GM18873 (cell line): ENCODE results near the gene PCSK9.

Experiments
- ATAC-seq: cut with Tn5 transposase; IDR thresholded peaks from one replicate; pipeline ENCODE4 v1.9.1; 2021; ENCODE audit warnings: mild to moderate bottlenecking, moderate library complexity, moderate number of reproducible peaks; ENCODE audit not compliant: unreplicated experiment, low FRiP score

PCSK9 gene

DNA sequence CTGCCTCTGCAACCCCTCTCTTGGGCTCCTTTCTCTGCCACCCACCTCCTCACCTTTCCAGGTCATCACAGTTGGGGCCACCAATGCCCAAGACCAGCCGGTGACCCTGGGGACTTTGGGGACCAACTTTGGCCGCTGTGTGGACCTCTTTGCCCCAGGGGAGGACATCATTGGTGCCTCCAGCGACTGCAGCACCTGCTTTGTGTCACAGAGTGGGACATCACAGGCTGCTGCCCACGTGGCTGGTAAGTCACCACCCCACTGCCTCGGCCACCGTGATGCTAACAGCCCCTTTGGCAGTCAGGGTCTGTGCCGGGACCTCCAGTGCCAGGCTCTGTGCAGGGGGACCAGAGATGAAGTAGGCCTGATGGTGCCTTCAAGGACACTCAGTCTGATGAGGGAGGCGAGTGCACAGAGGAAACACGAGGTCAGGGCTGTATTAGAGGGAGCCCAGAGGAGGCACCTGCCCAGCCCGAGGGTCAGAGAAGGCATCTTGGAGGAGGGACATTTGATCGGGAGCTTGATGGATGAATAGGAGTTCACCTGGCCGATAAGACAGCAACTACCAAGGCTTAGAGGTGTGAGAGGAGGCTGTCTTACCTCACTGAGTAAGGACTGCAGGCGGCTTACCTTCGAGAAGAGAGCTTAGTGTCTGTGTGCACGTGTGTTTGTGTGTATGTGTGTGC, 18.1 kb downstream of the PCSK9 start:
- ATAC-seq = no peak

DNA sequence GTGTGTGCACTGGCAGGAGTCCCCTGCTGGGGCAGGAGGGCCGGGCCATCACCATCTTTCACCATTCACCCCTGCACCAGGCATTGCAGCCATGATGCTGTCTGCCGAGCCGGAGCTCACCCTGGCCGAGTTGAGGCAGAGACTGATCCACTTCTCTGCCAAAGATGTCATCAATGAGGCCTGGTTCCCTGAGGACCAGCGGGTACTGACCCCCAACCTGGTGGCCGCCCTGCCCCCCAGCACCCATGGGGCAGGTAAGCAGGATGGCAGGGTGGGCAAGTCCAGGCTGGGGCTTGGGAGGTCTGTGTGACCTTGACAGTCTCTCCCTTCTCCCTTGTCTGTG, 18.6 kb downstream of the PCSK9 start:
- ATAC-seq = no peak

DNA sequence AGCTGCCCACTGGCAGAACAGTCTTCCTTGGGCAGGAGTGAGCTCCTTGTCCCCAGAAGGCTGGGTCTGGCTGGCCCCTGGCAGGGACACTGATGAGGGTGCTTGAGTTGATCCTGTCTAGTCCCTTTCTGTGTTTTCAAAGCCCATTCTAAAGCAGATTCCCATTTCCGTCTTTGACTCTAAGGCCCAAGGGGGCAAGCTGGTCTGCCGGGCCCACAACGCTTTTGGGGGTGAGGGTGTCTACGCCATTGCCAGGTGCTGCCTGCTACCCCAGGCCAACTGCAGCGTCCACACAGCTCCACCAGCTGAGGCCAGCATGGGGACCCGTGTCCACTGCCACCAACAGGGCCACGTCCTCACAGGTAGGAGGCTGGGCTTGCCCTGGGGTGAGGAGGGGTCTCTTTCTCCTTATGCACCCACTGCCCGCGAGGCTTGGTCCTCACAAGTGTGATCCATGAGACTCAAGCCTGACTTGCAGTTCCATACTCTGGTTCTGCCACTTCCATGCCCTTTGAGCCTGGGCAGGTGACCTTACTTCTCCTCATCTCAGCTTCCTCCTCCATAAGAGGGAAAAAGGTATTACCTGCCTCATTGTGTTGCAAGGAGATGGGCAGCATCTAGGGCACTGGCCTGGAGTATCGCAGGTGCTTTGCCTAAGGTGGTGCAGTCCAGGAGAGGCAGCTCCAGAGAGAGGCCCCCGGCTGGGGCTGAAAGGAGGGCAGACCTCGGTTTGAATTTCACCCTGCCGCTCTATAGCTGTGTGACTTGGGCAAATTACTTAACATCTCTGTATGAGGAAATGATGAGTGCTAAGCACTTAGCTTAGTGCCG, 20.2 kb downstream of the PCSK9 start:
- ATAC-seq = no peak

DNA sequence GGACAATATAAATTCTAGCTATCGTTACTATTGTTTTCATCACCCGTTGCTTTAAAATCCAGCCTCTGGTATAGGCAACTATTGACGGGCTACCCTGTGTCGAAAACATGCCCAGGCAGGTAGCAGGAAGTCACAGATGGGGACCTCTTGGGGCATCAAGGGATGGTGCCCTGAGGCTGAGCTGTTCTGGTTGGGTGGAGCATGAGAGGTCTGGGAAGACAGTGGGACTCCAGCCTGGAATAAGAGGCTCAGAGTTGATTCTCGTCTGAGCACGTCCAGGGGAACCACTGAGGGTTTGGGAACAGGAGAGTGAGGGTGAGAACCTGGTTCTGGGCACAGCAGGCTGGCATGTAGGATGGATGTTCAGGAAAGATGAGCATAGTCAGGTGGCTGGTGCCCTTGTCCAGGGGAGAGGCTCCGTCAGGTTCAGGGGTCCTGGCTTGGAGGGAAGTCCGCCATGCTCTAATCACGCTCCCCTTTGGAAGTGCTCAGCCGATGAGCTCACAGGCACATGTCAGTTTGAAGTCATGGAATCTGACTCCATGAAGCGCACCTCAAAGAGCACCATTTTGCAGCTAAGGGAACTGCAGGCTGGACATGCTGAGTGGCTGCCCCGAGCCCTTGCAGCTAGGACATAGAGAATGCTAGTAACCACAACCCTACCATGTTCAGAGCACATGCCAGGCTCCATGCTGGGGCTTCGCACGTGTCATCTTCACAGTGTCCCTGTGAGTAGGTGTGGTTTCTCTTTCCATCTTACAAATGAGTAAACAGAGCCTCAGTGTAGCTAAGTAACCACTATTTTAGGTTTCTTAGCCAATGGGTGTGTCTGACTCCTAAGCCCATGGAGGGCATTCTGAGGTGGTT, 21.0 kb downstream of the PCSK9 start:
- ATAC-seq = no peak

DNA sequence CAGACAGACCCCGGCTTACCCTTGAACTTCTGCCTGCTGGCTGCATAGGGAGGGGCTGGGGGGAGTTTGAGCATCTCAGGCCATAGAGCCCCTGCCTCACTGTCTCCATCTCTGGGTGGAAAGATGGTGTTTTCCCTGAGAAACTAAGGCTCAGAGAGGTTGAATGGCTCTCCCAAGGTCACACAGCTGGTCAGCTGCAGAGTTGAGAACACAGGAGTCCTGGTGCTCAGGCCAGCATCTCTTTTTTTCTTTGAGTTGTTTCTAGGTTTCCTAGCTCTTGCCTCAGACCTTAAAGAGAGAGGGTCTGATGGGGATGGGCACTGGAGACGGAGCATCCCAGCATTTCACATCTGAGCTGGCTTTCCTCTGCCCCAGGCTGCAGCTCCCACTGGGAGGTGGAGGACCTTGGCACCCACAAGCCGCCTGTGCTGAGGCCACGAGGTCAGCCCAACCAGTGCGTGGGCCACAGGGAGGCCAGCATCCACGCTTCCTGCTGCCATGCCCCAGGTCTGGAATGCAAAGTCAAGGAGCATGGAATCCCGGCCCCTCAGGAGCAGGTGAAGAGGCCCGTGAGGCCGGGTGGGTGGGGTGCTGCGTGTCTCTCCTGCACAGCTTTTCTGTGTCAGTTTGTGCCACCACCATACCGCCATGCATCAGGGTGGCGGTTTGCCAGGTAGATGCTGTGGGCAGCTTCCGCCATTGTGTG, 21.8 kb downstream of the PCSK9 start:
- no peak for ATAC-seq

DNA sequence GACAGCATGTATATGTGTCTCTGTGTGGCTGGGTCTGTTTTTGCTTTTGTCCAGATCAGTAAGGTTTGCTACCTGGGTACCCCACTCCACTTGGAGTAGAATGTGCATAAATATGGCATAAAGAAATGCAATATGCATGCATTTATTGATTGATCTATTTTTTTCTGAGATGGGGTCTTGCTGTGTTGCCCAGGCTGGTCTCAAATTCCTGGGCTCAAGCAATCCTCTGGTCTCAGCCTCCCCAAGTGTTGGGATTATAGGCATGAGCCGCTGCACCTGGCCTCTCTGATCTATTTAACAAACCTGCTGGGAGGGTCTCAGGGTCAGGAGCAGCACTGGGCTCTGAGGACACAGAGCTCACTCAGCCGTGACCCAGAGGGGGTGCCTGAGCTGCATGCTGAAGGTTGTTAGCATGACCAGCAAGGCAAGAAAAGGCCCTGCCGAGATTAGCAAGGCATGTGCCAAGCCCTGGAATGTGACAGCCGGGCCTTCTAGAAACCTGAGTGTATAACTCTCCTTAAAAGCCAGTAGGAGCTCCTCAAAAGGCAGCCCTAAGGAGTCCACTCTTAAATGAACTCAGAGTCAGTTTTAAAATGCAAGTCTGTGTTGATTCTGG, 22.5 kb downstream of the PCSK9 start:
- ATAC-seq = no peak

DNA sequence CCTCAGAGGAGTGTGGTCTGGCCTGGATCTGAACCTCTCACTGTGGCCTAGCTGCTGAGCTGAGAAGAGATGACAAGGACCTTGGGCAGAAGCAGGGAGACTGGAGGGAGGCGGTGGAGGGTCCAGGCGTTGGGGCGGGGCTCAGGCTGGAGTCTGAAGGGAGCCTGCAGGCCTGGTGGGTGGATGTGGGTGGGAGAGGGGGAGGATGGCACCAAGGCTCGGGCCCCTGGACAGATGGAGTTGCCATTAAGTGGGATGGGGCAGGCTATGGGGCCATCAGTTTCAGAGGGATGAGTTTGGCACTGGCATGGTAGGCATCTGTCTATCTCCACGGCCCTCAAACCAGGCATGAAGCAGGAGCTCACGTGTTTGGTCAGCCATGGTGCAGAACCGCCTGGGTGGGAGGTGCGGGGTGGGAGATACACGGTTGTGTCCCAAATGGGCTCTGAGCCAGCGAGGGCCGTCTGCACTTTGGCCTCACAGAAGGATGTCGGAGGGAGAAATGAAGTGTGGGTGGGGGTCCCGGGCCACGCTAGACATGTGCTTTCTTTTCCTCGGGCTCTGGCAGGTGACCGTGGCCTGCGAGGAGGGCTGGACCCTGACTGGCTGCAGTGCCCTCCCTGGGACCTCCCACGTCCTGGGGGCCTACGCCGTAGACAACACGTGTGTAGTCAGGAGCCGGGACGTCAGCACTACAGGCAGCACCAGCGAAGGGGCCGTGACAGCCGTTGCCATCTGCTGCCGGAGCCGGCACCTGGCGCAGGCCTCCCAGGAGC, 23.6 kb downstream of the PCSK9 start:
- ATAC-seq = no peak

DNA sequence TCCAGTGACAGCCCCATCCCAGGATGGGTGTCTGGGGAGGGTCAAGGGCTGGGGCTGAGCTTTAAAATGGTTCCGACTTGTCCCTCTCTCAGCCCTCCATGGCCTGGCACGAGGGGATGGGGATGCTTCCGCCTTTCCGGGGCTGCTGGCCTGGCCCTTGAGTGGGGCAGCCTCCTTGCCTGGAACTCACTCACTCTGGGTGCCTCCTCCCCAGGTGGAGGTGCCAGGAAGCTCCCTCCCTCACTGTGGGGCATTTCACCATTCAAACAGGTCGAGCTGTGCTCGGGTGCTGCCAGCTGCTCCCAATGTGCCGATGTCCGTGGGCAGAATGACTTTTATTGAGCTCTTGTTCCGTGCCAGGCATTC, 24.2 kb downstream of the PCSK9 start:
- no peak for ATAC-seq

DNA sequence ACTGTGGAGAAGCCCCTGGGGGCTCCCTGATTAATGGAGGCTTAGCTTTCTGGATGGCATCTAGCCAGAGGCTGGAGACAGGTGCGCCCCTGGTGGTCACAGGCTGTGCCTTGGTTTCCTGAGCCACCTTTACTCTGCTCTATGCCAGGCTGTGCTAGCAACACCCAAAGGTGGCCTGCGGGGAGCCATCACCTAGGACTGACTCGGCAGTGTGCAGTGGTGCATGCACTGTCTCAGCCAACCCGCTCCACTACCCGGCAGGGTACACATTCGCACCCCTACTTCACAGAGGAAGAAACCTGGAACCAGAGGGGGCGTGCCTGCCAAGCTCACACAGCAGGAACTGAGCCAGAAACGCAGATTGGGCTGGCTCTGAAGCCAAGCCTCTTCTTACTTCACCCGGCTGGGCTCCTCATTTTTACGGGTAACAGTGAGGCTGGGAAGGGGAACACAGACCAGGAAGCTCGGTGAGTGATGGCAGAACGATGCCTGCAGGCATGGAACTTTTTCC, 24.8 kb downstream of the PCSK9 start:
- no peak for ATAC-seq

DNA sequence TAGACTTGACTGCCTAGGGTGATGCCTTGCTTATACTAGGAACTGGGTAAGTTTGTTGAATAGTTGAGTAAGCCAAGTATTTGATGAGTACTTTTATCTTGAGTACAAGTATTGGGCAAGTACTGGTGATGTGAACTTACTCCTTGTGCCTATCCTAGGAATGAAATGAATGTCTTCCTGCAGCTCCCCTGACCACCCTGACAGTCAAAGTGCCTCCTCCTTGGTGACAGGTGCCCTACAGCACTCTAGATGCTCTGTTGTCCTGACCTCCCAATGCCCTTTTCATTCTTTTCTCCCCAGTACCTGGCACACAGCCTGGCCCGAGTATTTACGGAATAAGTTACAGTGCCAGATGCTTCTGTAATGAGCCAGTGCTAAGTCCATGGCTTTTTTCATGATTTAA, 25.5 kb downstream of the PCSK9 start:
- ATAC-seq = no peak

DNA sequence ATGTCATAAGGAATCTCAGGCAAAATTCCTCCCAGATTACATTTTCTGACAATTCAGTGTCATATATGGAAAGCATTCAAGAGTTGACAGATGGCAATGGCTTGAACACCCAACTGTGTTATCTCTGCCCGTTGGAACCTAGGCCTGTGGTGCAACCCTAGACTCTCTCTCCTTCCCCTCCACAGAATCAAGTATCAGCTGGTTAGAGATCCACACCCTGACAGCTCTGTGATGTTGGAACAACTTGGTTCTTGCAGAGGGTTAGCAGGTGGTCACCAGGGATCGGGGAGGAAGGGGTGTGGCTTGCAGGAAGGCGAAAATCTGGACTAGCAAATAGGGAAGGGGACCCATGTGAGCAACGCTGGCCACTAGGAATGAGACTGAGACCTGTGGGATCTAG, 26.3 kb downstream of the PCSK9 start:
- ATAC-seq = no peak

DNA sequence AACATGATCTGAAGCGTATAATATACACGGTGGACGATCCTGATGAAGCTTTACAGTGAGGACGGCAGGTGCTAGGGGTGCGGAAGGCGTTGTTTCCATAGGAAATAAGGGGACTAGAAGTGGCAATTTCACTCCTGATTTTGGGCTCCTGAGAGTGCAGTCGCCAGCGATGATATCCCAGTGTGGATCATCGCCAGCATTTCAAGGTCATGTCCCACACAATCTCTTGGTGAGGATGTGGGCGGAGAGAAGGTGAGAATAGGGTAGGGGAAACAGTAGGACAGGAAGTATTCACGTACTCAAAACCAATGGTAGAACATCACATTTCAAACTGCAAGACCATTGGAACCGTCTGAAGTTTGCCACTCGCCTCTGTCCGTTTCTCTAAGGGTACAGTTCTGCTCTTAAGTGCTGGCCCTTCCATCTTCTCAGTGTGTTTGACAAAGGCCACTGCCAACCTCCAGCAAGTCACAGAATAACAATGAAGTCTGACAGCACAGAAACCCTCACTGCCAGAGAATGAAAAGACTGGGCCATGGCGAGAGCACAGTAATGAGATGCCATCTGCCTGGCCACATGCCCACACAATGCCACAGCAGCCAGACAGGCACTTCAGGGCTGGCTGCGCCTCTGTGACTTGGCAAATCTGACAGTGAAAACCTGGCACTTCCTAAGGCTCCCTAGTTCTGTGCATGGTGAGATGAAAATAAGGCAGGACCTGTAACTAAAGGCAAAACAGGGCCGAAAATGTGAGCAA, 27.9 kb downstream of the PCSK9 start:
- no peak for ATAC-seq

DNA sequence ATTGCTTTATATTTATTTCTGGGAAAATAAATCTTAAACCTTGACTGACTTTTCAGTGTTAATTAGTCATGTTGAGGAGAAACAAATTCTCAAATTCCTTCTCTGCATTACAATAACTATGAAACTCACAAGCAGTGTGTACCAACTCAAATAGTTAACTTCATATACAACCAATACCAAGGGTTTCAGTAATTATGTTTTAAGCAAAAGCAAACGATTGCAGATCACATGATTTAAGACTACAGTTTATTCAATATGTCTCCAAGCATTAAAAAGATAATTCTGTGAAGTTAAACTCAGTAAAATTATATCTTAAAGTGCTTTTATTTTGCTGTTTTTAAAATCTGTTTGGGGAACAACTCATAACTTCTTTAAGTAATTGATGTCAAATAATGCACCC, 28.6 kb downstream of the PCSK9 start:
- ATAC-seq = no peak

DNA sequence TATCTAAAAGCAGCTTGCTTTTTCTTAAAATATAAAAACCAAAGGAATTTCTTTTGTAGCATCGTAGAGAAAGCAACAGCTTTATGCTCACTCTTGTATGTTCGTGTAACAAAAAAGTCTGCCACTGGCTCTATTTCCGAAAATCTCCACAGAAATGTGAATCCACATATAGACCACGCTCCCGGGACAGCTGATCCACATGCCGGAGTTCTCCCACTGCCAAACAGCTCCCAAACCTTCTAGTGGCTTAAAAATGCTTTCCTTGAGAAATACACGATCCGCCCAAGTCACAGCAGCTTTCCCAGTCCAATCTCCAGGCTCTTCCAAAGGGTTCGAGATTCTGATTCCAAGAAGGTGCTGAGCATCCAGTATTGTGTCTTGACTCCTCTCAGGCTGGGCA, 29.3 kb downstream of the PCSK9 start:
- no peak for ATAC-seq

DNA sequence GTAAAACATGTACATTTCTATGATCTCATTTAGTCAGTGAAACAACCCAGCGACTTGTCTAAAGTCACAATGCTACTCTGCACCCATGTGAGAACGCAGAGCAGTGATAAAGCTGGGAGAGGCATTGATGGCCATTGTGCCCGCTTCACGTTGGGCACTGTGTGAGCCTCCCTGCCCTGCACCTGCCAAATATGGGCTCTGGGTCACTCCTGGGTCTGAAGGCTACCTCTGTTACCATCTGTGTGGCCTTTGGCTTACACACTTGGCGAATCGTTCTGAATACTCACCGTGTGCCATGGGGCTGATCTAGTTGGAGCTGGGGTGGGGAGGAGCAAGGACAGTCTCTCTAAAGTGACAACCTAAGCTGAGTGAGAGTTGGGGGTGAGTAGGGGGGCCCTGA, 29.9 kb downstream of the PCSK9 start:
- ATAC-seq = no peak

DNA sequence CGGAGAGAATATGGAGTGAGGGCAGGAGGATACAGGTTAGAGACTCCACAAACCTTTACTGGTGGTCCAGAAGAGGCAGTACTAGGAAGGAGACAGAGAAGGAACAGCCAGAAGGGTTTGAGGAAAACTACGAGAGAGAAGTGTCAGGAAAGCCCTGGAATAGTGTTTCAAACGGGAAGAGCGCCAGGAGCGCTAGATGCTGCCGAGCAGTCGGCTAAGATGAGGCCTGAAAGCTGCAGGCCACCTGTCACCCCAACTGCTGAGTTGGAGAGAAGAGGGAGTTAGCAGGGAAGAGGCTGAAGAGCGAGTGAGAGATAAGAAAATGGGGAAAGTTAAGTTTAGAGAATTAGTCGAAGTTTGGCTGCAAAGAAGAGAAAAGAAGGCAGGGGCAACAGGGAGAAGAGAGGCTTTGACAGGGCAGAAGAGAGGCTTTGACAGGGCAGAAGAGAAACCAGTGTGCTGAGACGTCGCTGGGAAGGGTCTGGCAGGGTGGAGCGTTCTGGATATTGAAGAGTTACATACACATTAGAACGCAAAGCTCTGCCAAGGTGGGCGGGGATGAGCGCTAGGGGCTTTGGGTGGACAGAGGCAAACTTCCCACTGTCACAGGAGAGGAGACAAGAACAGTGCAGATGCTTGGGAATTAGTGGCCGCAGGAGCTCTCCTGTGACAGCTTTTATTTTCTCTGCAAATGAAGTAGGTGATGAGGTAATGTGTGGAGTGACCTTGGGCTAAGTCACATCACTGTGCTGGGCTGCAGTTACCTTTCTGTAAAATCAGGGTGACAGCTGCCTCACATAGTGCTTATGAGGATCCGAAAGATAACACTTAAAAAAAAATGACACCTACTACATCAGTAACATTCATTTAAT, 31.2 kb downstream of the PCSK9 start:
- no peak for ATAC-seq

DNA sequence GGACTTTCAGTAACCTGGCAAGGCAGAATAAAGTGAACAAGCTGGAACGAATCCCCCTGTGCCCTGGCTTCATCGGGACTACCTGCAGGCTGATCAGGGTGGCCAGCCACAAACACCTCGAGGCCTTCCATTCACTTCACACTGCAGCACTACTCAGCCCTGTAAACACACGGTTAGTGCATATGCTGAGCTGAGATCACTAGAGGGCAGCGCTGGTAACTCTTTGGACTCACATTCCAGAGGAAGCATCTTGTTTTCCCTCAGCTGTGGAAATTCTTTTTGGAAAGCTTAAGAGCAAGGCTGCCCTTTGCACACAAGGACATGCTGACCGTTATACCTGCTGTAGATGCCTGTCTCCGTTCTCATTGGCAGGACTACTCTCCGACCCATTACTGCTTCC, 32.1 kb downstream of the PCSK9 start:
- no peak for ATAC-seq
